Panc1 (cell line): ENCODE data around the gene UPF1. TPM values are rescaled to one million over a fixed set of nuclear protein-coding genes. Genes with fewer than 3 reads are reported as not detected.
A peak's percentile ranks its signal among the peaks of the same experiment; 100 is the strongest.

ENCODE experiments used
- ATAC-seq: fragments of 200-7000 bp; cut with Tn5 transposase; 2 replicates; pipeline ENCODE4 v1.9.1; 2020; ENCODE audit warnings: mild to moderate bottlenecking, moderate library complexity
- BruUV-seq: library from RNA; stranded (reverse); fragments of 400-500 nt; replicated peaks from 2 replicates; lab custom pipeline; 2021; lab: Mats Ljungman, UMichigan
- CTCF ChIA-PET: fragments of 300-600 bp; sonication (Branson Sonifier 250); formaldehyde crosslinking; loops from one replicate; lab custom pipeline; 2022; ENCODE audit warnings: antibody characterized with exemption; lab: Charles Lee
- POLR2A ChIA-PET: fragments of 300-600 bp; sonication (Branson Sonifier 250); formaldehyde crosslinking; loops from one replicate; lab custom pipeline; 2022; ENCODE audit warnings: antibody characterized with exemption; lab: Charles Lee
- DNase-seq: peaks from one replicate; pipeline ENCODE4 v3.0.0-alpha.2; 2010; ENCODE audit warnings: low read depth, low spot score
- H3K27ac ChIP-seq: 2 replicates; pipeline ENCODE4 v1.5.1; 2011; ENCODE audit warnings: mild to moderate bottlenecking, low read length, inconsistent platforms
- H3K27me3 ChIP-seq: fragments of 200-500 bp; sonication (Bioruptor generic); 2 replicates; pipeline ENCODE4 v1.6.0; 2014; ENCODE audit warnings: low read length, inconsistent platforms; ENCODE audit not compliant: control insufficient read depth, insufficient read depth
- H3K36me3 ChIP-seq: fragments of 200-500 bp; sonication (Bioruptor generic); 2 replicates; pipeline ENCODE4 v1.5.1; 2014; ENCODE audit warnings: inconsistent platforms, mild to moderate bottlenecking, low read length, moderate library complexity; ENCODE audit not compliant: control insufficient read depth, insufficient read depth
- H3K4me1 ChIP-seq: 2 replicates; pipeline ENCODE4 v1.5.1; 2011; ENCODE audit warnings: inconsistent platforms, mild to moderate bottlenecking, low read length, moderate library complexity; ENCODE audit not compliant: control insufficient read depth, insufficient read depth
- H3K4me3 ChIP-seq, 2 experiments: 2 replicates each; pipeline ENCODE4 v1.5.1; 2011 to 2012; ENCODE audit warnings: low read depth in 2 of 2, low read length in 2 of 2, mild to moderate bottlenecking in 2 of 2, inconsistent platforms in 1 of 2, moderate library complexity in 1 of 2
- H3K9me3 ChIP-seq: fragments of 200-500 bp; sonication (Bioruptor generic); 2 replicates; pipeline ENCODE4 v1.5.1; 2014; ENCODE audit warnings: low read depth, mild to moderate bottlenecking, inconsistent platforms, low read length, moderate library complexity; ENCODE audit not compliant: control insufficient read depth, insufficient read depth
- SIN3A ChIP-seq: IDR thresholded peaks from 2 replicates; pipeline ENCODE4 v1.6.1; 2012; ENCODE audit warnings: low read depth, mild to moderate bottlenecking, low read length, moderate library complexity, borderline replicate concordance; ENCODE audit not compliant: insufficient read depth
- TCF7L2 ChIP-seq: IDR thresholded peaks from 2 replicates; pipeline ENCODE4 v1.6.1; 2011; ENCODE audit warnings: mild to moderate bottlenecking, low read depth, low read length, inconsistent platforms
- in situ Hi-C: cut with HindIII; loops from 2 replicates; pipeline ENCODE4 v1.10.0; 2016; ENCODE audit warnings: low sequenced_read_pairs, low pct_unique_long_range_greater_than_20kb
- intact Hi-C: fragments of 100-400 bp; cut with micrococcal nuclease; formaldehyde crosslinking; loops from one replicate; pipeline ENCODE4 v1.10.0; 2022; ENCODE audit not compliant: unreplicated experiment
- total RNA-seq: library from RNA; stranded (reverse); gene quantifications from one replicate; pipeline ENCODE4 v1.2.1, GENCODE V29; 2021; ENCODE audit not compliant: unreplicated experiment
- TF ChIP-seq, protein P1 (sequence below), 2 experiments: IDR thresholded peaks; 2 replicates each; pipeline ENCODE4 v1.6.1; 2011 to 2012; ENCODE audit warnings: low read depth in 2 of 2, control low read depth in 1 of 2, low read length in 1 of 2, mild to moderate bottlenecking in 1 of 2, moderate library complexity in 1 of 2; ENCODE audit not compliant: insufficient read depth in 1 of 2
- TF ChIP-seq, protein P2 (sequence below): fragments of 450-650 bp; IDR thresholded peaks from 2 replicates; pipeline ENCODE4 v1.5.1; 2017; ENCODE audit warnings: mild to moderate bottlenecking

UPF1 gene
- total RNA-seq, 1 experiment from 2014 or later = 62.2 TPM

DNA sequence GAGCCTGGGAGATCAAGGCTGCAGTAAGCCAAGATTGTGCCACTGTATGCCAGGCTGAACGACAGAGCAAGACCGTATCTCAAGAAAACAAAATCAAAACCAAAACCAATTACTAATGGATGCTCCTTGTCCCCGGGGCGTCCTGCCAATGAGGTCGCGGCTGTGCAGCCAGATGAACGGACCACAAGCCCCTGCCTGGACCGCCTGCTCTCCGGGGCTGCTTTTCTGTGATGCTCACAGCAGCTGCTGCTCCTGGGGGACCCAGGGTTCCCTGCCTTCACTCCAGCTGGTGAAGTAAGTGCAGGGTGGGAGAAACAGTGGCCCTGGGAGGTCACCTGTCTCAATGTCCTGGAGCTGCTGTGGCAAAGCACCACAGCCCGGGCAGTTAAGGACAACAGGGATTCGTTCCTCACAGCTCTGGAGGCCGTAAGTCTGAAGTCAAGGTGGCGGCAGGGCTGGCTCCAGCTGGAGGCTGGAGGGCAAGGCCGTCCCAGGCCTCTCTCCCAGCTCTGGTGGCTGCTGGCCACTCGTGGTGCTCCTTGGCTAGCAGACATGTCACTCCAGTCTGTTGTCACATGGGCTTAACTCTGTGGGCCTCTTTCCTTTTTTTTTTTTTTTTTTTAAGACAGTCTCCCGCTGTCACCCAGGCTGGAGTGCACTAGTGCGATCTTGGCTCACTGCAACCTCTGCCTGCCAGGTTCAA, 77.3 kb downstream of the UPF1 start:
- no peak for TF ChIP-seq TCF7L2
- TF ChIP-seq, protein P1, sequence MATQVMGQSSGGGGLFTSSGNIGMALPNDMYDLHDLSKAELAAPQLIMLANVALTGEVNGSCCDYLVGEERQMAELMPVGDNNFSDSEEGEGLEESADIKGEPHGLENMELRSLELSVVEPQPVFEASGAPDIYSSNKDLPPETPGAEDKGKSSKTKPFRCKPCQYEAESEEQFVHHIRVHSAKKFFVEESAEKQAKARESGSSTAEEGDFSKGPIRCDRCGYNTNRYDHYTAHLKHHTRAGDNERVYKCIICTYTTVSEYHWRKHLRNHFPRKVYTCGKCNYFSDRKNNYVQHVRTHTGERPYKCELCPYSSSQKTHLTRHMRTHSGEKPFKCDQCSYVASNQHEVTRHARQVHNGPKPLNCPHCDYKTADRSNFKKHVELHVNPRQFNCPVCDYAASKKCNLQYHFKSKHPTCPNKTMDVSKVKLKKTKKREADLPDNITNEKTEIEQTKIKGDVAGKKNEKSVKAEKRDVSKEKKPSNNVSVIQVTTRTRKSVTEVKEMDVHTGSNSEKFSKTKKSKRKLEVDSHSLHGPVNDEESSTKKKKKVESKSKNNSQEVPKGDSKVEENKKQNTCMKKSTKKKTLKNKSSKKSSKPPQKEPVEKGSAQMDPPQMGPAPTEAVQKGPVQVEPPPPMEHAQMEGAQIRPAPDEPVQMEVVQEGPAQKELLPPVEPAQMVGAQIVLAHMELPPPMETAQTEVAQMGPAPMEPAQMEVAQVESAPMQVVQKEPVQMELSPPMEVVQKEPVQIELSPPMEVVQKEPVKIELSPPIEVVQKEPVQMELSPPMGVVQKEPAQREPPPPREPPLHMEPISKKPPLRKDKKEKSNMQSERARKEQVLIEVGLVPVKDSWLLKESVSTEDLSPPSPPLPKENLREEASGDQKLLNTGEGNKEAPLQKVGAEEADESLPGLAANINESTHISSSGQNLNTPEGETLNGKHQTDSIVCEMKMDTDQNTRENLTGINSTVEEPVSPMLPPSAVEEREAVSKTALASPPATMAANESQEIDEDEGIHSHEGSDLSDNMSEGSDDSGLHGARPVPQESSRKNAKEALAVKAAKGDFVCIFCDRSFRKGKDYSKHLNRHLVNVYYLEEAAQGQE (IDR thresholded peaks at IDR 0.05; ENCODE audit: insufficient read depth in 1 of 2, low read depth in 2 of 2, low read length in 1 of 2) = no peak
- CTCF ChIA-PET = no interaction called here
- in situ Hi-C loops = no loop called here
- Histone ChIP-seq H3K4me1 (no peaks in the 10 kb centered on the region), H3K27ac (no peak overlapping the region), H3K36me3 (no peaks in the 10 kb centered on the region), H3K27me3 (no peaks in the 10 kb centered on the region), H3K4me3 (no peak overlapping the region), H3K9me3 (no peaks in the 10 kb centered on the region)
- intact Hi-C loops = no loop called here
- BruUV-seq = TSS peak; percentile 64
- POLR2A ChIA-PET = no interaction called here
- ATAC-seq (no peak), DNase-seq (no peak)

DNA sequence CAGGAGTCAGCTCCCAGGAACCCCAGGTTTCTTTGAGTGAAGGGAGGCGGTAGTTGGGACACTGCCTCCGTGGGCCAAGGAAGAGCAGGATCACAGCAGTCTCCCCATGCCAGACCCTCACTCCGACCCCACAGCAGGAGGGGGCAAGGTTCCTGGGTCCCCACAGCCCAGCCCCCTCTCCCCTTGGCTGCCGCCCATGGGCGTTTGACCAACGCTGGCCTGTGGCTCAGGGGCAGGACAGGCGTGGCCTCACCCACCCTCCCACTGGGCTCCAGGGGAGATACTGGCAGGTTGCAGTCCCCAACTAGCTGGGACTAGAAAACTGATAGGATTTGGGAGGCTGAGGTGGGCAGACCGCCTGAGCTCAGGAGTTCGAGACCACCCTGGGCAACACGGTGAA, 78.3 kb downstream of the UPF1 start:
- Histone ChIP-seq H3K27me3 (no peaks in the 10 kb centered on the region), H3K36me3 (no peaks in the 10 kb centered on the region), H3K9me3 (no peaks in the 10 kb centered on the region), H3K4me1 (no peaks in the 10 kb centered on the region), H3K4me3 (no peak overlapping the region), H3K27ac (no peak overlapping the region)
- ChIA-PET CTCF (no interaction called here), POLR2A (no interaction called here)
- ATAC-seq = no peak
- TF ChIP-seq SIN3A = no peak
- TF ChIP-seq, protein P2, sequence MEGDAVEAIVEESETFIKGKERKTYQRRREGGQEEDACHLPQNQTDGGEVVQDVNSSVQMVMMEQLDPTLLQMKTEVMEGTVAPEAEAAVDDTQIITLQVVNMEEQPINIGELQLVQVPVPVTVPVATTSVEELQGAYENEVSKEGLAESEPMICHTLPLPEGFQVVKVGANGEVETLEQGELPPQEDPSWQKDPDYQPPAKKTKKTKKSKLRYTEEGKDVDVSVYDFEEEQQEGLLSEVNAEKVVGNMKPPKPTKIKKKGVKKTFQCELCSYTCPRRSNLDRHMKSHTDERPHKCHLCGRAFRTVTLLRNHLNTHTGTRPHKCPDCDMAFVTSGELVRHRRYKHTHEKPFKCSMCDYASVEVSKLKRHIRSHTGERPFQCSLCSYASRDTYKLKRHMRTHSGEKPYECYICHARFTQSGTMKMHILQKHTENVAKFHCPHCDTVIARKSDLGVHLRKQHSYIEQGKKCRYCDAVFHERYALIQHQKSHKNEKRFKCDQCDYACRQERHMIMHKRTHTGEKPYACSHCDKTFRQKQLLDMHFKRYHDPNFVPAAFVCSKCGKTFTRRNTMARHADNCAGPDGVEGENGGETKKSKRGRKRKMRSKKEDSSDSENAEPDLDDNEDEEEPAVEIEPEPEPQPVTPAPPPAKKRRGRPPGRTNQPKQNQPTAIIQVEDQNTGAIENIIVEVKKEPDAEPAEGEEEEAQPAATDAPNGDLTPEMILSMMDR = no peak
- TF ChIP-seq, protein P1 (IDR thresholded peaks at IDR 0.05; ENCODE audit: insufficient read depth in 1 of 2, low read depth in 2 of 2, low read length in 1 of 2) = no peak
- BruUV-seq = no TSS peak
- no peak for DNase-seq
- intact Hi-C loops (no loop called here), in situ Hi-C loops (no loop called here)
